Suppressor macrophage treated with lipopolysaccharide for 4 hours (primary cell): ENCODE measurements around the gene SIGLEC5.
"Not testable (repeated sequence)": the region's sequence is repeated elsewhere in the genome, so short reads cannot be mapped to it uniquely, and the experiment has no call there.

ENCODE experiments used
- DNase-seq: peaks from one replicate; pipeline ENCODE4 v3.0.0-alpha.2; 2020

SIGLEC5 gene

DNA sequence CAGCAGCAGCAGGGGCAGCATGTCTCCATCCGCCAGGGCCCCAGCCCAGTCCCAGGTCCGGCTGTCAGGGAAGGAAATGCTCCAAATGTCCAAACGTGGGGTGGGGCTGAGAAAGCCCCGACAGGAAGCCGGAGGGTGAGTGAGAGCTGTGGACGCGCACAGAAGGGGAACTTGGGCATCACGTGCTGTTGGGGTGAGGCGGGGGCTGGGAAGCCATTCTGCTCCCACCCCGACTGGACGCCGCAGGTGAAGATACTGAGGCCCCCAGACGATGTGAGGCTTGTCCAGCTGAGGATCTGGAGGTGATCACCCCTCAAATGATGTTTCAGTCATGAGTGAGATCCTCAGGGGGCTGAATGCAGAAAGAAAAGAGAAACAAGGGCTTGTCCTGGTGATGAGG, at the start of gene SIGLEC5:
SIGLEC5 (minus strand) TSS at position 87 of the 400 bp plus-strand sequence; CDS start at position 21, 66 bp downstream.
- DNase-seq, result not testable (repeated sequence)

- no peak for DNase-seq
Measured at GRCh38 chr19:51676566-51677083, 46.4 kb upstream of the SIGLEC5 start.

DNA sequence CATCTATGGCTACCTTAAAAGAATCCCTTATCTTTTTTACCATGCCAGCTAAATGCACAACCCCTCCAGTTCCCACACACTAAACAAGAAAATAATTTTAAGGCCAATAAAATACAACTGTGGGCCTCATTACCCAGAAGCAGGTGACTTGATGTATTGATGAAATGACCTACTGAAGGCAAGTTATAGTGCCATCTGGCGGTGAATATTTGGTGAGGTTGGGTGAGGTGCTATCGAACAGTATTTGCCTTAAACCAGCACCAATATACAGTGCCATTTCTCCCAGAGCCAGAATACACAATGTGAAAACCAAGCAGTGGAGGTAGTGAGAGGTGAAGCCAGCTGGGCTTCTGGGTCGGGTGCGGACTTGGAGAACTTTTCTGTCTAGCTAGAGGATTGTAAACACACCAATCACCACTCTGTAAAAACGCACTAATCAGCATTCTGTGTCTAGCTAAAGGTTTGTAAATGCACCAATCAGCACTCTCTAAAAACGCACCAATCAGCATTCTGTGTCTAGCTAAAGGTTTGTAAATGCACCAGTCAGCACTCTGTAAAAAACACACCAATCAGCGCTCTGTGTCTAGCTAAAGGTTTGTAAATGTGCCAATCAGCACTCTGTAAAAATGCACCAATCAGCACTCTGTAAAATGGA, 45.8 kb upstream of the SIGLEC5 start:
- DNase-seq, result peak; percentile 66

- DNase-seq, result peak; percentile 96
Measured at GRCh38 chr19:51668216-51668615, 38.0 kb upstream of the SIGLEC5 start.

GRCh38 chr19:51664997-51665396, 34.8 kb upstream of the SIGLEC5 start:
- no peak for DNase-seq

- no peak for DNase-seq
Measured at GRCh38 chr19:51664131-51664530, 33.9 kb upstream of the SIGLEC5 start.

GRCh38 chr19:51663650-51664049, 33.4 kb upstream of the SIGLEC5 start:
- no peak for DNase-seq

DNA sequence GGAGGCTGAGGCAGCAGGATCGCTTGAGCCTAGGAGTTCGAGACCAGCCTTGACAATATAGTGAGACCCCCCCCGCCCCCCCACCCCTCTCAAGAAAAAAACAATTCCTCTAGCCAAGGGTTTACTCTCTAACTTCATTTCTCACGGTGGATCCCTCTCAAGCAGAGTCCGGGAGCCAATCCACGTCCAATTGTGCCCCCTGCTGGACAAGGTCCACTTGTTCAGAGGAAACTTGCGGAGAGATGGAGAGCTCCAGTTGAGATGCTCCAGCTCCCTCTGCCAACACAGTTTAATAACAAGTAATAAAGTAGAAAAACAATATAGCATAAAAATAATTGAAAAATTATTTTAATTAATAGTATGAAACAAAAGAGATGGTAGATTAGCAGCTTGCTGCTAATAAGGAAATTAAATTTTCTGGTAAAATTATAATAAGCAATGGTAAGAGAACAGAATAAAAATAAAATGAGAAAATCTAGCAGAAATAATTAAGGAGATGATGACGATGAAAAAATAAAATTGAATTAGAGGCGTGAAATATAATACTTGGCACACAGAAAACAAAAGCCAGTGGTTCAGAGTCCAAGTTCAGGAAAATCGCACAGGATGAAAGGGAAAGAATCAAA, 30.9 kb upstream of the SIGLEC5 start:
- peak; percentile 93 for DNase-seq

- DNase-seq, result no peak
Measured at GRCh38 chr19:51654783-51655182, 24.6 kb upstream of the SIGLEC5 start.

DNA sequence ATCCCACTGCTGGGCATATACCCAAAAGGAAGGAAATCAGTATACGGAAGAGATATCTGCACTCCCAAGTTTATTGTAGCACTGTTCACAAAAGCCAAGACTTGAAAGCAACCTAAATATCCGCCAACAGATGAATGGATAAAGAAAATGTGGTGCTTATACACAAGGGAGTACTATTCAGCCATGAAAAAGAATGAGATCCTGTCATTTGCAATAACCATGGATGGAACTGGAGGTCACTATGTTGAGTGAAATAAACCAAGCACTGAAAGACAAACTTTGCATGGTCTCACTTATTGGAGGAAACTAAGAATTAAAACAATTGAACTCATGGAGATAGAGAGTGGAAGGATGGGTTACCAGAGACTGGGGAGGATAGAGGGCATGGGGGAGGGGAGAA, 23.0 kb upstream of the SIGLEC5 start:
- no peak for DNase-seq

- peak; percentile 37 for DNase-seq
Measured at GRCh38 chr19:51652266-51652665, 22.1 kb upstream of the SIGLEC5 start.

DNA sequence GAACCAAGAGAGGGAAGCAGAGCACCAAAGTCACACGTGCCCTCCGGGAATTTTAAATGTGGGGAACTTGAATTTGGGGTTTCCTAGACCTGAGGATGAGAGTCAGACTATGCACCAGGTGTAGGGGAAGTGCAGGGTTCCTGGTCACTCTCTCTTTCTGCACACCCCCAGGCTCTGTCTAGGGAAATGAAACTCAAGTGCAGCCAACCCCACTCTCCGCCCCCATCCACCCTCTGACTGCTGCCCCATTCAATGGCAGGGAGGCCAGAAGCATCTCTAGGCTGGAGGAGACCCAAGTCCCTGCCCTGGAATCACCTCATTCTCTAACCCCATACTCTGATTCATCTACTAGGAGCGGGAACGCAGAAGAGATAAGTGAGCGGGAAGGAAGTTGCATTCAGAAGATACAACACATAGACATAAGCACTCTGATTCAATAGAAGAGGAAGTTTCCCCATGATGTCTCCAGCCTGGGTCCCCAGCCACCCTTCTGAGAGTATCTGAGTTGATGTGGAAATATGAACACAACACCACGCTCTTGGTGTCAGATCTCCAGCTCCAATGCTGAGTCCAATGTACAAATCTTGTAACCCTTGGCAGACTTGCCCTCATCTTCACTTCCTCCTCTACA, 21.1 kb upstream of the SIGLEC5 start:
- DNase-seq, result peak; percentile 95

DNA sequence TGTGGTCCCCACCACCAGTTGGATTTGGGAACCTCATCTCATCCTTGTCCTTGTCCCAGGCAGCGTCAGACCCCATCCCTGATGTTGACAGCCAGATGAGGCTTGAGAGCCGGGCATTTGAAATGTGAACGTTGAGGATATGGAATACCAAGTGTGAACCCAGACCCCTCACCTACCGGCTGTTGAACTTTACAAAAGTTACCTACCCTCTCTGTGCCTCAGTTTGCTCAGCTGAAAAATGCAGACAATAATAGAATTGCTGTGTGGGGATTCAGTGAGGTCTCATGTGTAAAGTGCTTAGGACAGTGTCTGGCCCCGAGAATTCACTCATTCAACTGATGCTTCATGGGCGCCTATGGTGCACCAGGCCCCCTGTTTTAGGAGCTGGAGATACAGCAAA, 17.1 kb upstream of the SIGLEC5 start:
- DNase-seq, result no peak

DNA sequence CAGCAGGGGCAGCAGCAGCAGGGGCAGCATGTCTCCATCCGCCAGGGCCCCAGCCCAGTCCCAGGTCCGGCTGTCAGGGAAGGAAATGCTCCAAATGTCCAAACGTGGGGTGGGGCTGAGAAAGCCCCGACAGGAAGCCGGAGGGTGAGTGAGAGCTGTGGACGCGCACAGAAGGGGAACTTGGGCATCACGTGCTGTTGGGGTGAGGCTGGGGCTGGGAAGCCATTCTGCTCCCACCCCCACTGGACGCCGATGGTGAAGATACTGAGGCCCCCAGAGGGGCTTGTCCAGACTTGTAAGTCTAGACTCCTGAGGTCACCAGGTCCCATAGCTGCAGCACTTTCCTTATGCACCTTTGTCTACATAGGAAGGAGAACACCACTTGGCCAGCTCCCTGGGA, 16.5 kb upstream of the SIGLEC5 start, which contains the start of gene SIGLEC14:
SIGLEC14 (minus strand) TSS at position 96 of the 400 bp plus-strand sequence; CDS start at position 30, 66 bp downstream.
- DNase-seq, result not testable (repeated sequence)

GRCh38 chr19:51644636-51645271, 14.6 kb upstream of the SIGLEC5 start:
- no peak for DNase-seq

GRCh38 chr19:51641648-51642047, 11.4 kb upstream of the SIGLEC5 start:
- DNase-seq, result no peak

GRCh38 chr19:51640386-51640785, 10.2 kb upstream of the SIGLEC5 start:
- DNase-seq, result no peak

GRCh38 chr19:51639916-51640315, 9.7 kb upstream of the SIGLEC5 start:
- DNase-seq, result no peak

- no peak for DNase-seq
Measured at GRCh38 chr19:51637362-51637978, 7.3 kb upstream of the SIGLEC5 start.

- DNase-seq, result no peak
Measured at GRCh38 chr19:51632126-51632525, 1.9 kb upstream of the SIGLEC5 start.

DNA sequence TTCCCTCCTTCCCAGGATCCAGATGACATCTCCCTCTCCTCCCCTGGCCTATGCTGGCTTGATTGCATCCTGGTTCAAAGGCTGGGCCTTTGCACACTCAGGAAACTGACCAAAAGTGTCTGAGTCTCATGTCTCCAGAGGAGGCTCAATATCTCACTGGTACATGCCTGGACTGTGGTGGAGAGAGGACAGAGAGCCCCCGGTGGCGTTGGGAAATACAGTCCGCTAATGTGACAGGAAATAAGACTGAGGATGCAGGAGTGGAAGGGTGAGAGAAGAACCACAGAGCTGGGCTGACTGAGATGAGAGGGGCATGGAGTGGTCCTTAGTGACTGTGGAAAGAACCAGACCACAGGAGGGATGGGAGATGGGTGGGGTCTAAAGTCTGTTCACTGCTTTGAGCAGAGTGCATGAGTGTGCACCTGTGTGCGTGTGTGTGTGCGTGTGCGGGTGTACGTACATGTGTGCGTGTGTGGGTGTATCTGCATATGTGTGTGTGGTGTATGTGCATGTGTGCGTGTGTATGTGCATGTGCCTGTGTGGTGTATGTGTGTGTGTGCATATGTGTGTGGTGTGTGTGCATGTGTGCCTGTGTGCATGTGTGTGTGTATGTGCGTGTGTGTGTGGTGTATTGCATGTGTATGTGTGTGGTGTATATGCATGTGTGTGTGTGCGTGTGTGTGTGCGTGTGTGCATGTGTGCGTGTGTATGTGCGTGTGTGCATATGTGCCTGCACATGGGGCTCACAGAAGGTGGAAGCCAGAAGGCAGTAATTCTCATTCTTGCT, 1.9 kb downstream of the SIGLEC5 start:
- no peak for DNase-seq
